Pericardium fibroblast (primary cell): ENCODE results near the gene MSH6. TPM values are rescaled to one million over a fixed set of nuclear protein-coding genes. Genes with fewer than 3 reads are reported as not detected.

ENCODE experiments used
- total RNA-seq: library from RNA; depleted of rRNA; stranded (reverse); fragments of >200 nt; gene quantifications from 2 replicates; pipeline ENCODE4 v1.2.3, GENCODE V29; 2015

The MSH6 gene, protein sequence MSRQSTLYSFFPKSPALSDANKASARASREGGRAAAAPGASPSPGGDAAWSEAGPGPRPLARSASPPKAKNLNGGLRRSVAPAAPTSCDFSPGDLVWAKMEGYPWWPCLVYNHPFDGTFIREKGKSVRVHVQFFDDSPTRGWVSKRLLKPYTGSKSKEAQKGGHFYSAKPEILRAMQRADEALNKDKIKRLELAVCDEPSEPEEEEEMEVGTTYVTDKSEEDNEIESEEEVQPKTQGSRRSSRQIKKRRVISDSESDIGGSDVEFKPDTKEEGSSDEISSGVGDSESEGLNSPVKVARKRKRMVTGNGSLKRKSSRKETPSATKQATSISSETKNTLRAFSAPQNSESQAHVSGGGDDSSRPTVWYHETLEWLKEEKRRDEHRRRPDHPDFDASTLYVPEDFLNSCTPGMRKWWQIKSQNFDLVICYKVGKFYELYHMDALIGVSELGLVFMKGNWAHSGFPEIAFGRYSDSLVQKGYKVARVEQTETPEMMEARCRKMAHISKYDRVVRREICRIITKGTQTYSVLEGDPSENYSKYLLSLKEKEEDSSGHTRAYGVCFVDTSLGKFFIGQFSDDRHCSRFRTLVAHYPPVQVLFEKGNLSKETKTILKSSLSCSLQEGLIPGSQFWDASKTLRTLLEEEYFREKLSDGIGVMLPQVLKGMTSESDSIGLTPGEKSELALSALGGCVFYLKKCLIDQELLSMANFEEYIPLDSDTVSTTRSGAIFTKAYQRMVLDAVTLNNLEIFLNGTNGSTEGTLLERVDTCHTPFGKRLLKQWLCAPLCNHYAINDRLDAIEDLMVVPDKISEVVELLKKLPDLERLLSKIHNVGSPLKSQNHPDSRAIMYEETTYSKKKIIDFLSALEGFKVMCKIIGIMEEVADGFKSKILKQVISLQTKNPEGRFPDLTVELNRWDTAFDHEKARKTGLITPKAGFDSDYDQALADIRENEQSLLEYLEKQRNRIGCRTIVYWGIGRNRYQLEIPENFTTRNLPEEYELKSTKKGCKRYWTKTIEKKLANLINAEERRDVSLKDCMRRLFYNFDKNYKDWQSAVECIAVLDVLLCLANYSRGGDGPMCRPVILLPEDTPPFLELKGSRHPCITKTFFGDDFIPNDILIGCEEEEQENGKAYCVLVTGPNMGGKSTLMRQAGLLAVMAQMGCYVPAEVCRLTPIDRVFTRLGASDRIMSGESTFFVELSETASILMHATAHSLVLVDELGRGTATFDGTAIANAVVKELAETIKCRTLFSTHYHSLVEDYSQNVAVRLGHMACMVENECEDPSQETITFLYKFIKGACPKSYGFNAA (N-terminal part only)
- total RNA-seq, result 33.4 and 60.9 TPM in 2 replicates

DNA sequence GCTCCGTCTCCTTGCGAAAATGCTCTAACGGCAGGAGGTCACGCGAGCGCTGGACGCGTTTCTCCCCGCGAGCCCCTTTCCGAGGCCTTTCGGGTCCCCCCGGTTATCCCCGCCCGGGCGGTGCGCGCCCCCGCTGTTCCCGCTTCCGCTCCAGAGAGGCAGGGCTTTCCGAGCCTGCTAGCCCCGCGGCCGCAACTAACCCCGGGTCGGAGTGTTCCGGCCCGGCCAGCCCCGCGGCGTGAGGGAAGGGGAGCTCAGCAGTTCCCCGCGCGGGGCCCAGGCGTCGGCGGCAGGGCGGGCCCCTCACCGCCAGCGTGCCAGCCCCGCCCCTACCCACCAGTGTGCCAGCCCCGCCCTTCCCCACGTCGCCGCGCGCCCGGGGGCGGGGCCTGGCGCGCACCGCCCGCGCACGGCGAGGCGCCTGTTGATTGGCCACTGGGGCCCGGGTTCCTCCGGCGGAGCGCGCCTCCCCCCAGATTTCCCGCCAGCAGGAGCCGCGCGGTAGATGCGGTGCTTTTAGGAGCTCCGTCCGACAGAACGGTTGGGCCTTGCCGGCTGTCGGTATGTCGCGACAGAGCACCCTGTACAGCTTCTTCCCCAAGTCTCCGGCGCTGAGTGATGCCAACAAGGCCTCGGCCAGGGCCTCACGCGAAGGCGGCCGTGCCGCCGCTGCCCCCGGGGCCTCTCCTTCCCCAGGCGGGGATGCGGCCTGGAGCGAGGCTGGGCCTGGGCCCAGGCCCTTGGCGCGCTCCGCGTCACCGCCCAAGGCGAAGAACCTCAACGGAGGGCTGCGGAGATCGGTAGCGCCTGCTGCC lies at the start of gene MSH6:
Gene MSH6, plus strand, starts transcription at position 475 of the 815 bp plus-strand sequence. Its CDS starts 89 bp downstream, at position 564.

Other genes starting within 250 kb of the MSH6 start
- gene KCNK12, start 212.2 kb upstream of the MSH6 start, total RNA-seq, result under 0.01 TPM in 1 of 2 replicates, not detected in the other
- gene FBXO11, start 123.4 kb downstream of the MSH6 start, total RNA-seq, result 20.5 and 27.7 TPM in 2 replicates